GM19397 (cell line): ENCODE results near the gene TMEM235.

Experiments used
- ATAC-seq: cut with Tn5 transposase; IDR thresholded peaks from one replicate; pipeline ENCODE4 v1.9.1; 2021; ENCODE audit warnings: mild to moderate bottlenecking, moderate library complexity; ENCODE audit not compliant: unreplicated experiment

Gene TMEM235

GRCh38 chr17:78253946-78254672 is 22.7 kb downstream of the TMEM235 start:
- ATAC-seq: peak; percentile 44

GRCh38 chr17:78255029-78255656 is 23.7 kb downstream of the TMEM235 start:
- ATAC-seq: no peak

DNA sequence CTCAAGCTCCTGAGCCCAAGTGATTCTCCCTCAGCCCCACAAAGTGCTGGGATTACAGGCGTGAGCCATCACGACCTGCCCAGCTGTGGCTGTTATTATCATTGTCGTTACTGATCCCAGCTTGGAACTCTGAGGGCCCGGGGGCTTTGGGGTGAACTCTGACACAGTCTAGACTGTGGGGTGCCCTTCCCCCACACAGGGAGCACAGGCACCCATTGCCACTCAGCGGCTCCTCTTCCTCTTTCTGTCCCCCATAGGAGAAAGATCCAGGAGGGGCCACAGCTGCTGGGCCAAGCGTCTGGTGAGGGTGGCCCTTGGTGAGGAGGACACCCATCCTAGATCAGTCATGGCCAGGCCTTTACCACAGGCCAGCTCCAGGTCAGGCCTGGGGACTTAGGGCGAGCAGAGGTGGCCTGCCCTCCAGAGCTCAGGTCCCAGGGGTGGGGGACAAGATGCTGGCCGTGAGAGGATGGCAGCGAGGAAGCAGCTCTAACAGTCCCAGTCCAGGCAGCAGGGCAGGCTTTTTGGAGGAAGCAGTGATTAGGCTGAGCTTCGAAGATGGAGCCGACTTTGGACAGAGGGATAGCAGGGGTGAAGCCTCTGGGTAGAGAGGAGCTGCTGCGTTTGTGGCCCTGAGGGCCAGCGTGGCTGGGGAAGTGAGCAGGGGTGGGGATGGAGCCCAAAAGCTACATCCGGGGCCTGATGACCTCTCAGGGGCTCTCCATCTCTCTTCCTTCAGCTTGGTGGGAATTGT is 24.7 kb downstream of the TMEM235 start:
- ATAC-seq: no peak

DNA sequence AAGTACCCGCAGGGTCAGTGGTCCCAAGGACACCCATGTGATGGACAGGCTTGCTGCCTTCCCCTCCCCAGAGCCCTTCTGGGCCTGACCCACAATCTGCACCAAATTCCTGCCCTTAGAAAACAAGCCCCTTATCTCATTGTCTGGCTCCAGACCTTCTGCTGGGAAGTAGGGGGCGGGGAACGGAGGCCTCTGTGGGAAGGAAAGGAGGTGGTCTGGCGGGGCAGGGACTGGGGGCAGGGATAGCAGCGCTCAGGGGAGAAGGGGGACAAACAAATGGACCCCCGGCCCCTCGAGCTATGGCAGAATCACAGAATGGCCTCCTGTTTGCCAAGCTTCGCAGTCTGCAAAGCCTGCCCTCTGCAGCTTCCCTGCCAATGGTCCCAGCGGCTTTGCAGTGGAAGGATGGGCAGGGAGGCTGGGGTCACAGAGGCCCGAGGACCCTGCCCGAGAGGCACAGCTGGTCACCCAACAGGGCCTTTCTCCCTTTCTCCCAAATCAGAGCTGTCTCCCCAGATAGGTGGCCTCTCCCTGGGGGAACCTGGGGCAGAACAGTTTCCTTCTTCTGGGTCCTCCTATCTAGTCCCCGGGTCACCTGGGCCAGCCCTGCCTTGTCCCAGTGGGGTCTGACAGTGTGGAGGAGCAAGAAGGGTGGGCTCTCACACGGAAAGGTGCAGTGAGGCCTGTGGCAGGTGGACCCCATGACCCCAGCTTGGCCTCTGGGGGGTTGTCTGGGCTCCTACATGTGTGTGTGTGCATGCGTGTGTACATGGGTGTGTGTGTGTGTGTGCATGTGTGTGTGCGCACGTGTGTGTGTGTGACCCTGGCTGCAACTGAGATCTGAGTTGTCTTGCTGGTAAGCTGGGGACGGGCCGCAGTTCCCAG is 25.5 kb downstream of the TMEM235 start:
- ATAC-seq: no peak

DNA sequence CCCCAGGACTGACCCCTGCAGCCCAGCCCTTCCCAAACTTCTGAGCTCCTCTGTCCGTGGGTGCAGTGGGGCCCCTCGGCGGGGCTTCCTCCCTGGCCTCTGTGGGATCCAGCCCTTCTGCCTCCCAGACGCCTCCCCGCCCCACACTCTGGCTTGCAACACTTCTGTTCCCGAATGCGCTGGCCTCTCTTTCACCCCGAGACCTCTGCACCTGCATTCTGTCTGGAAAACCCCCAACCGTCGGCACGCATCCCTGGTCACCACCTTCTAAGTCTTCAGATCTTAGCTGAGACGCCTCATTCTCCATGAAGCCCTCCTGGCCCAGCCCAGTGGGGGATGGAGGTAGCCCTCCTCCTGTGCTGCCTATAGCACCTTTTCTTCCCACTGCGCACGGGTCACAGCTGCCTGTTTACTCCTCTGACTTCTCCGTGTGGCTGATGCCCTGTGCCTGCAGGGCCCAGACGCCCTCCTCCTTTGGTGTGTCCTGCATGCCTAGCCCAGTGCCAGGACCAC is 26.4 kb downstream of the TMEM235 start:
- no peak for ATAC-seq

GRCh38 chr17:78258323-78259191 is 27.1 kb downstream of the TMEM235 start:
- no peak for ATAC-seq

DNA sequence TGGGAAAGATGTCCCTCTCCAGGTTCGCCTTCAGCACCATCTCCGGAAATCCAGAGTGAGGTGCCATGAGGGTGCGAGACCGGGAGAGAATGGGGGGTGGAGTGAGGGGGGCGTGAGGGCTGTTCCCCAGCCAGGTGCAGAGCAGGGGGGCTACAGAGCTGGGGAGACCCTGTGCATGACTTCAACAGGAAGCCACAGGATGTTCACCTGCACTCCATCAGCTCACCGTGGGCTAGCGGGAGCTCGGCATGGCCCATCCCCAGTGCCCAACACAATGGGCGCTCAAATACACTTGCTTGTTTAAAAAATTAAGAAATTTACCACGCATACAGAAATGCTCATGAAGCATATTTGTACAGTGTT is 27.7 kb downstream of the TMEM235 start:
- ATAC-seq: no peak

DNA sequence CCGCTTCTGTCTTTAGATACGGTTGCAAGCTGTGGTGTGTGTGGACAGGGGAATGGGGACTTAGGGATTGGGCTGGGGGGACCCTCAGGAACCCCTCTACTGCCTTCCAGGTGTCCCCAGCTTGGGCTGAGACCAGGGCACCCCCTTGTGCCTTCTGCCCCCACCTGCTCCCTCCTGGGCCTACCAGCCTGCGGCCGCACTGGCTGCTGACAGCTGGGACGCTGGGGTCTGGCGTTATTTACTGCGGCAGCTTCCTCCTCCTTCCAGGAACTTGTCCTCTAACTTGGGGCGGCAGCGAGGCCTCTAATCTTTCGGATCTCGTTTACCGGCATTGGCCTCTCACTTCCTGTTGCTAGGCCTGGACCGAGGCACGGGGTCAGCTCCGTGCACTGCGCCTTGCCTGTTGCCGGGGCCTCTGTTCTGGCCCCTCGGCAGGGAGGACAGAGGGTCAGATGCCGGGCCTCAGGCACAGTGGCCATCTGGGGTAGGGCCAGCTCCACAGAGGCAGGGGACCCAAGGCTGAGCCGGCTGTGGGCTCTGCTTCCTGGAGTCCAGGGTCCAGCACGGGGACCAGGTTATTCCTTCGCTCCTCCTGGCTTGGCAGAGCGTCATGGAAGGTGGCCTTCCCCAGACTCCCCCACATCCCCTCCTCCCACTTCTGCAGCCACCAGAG is 31.8 kb downstream of the TMEM235 start:
- no peak for ATAC-seq

DNA sequence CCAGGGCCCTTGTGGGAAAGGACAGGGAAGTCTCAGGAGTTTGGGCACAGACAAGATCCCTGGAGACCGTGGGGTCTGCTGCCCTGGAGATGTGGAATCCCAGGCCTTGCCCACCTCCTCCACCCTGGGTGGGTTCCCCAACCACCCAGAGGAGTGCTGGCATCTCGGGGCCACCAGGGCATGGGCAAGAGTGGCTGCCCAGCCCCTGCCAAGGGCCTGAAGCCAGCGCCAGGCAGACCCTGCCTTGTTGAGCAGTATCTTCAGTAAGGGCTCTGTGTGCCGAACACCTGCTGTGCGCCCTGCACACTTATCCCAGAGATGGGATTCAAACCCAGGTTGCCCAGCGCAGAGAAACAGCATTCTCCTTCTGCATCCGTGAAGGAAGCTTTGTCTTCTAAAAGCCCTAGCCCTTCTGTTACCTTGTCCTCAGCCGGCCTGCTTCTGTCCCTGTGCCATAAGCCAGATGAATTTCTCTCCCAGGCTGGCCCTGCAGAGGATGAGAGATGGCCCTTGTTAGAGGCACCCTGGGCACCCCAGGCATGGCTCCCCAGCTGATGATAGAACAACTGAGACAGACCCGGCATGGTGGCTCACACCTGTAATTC is 32.4 kb downstream of the TMEM235 start:
- ATAC-seq: no peak

- no peak for ATAC-seq
Measured at GRCh38 chr17:78264590-78264989, 33.2 kb downstream of the TMEM235 start.

GRCh38 chr17:78265121-78265520 is 33.7 kb downstream of the TMEM235 start:
- no peak for ATAC-seq

DNA sequence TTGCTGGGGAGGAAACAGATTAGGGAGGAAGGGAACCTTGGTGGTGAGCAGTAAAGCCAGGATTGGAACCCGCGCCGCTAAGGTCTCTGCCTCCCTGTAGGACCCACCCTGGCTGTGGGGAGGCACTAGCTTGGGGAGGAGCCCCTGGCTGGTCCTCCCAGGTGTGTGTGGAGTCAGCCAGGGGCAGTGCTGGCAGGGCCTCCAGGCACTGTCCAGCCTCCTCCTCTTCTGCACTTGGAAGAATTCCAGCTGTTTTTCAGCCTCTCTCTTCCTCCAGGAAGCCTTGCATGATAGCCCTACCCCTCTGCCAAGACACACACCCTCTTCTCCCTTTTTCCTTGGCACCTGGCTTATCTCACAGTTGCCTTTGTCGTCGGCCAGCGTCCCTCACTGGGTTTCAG is 34.8 kb downstream of the TMEM235 start:
- ATAC-seq: no peak

DNA sequence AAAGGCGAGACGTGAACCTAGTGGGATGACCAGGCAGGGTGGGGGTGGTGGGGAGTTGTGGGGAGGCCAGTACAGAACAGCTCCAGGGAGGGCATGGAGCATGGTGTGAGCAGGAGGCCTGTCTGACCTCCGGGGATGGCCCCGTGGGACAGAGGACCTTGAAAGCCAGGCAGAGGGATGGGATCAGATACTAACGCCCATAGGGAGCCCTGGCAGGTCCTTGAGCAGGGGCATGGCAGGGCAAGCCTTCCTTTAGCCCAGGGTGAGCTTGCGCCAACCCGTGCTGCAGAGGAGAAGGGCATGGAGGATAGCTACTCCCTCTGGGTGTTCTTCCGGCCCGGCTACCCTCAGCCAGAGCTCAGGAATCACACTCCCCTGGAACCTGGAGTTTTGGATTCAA is 35.3 kb downstream of the TMEM235 start:
- no peak for ATAC-seq

DNA sequence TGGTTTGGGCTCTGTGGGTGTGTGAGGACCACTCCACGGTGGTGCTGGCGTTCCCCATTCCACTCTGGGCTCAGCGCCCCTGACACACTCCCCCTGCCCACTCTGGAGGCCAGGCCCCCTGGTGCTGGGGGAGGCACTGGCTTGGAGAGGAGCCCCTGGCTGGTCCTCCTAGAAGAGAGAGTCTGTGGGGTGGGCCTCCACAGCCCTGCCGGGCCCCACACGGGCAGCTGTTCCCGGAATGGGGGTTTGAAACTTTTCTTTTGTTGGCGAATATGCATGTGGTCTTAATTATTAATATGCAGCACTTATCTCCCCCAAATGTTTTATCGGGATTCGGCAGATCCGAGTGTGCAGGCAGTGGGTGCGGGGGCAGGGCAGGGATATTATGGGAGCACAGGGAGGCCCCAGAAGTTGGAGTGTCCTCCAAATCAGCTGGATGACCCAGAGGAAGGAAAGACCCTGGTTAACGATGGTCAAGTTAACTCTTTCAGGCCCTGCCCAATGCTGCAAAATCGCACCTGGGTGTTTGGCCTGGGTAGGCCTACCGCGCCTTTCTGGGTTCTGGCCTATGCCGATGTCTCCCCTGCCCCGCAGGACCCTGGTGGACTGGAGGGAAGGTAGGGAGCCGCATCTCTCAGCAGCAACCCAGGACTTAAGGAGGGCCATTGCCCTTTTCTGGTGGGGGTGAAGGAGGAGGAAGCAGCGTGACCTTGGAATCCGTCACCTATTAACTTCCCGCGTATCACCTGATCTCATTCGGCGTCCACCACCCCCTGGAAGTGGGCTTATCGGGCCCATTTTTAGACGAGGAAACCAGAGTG is 36.0 kb downstream of the TMEM235 start:
- ATAC-seq: no peak

GRCh38 chr17:78268191-78268874 is 36.9 kb downstream of the TMEM235 start:
- ATAC-seq: no peak

GRCh38 chr17:78268951-78269905 is 37.8 kb downstream of the TMEM235 start:
- no peak for ATAC-seq
